GM23248 (cell line): ENCODE measurements around the gene MPZL1.

Experiments
- EZH2 ChIP-seq: fragments of 200-600 bp; sonication (generic); IDR thresholded peaks from 2 replicates; pipeline ENCODE4 v1.6.1; 2018; ENCODE audit warnings: antibody characterized with exemption, mild to moderate bottlenecking; ENCODE audit not compliant: insufficient read depth, poor library complexity, severe bottlenecking
- EZH2phosphoT487 ChIP-seq: fragments of 200-600 bp; sonication (generic); IDR thresholded peaks from 2 replicates; pipeline ENCODE4 v1.6.1; 2018; ENCODE audit warnings: antibody characterized with exemption, moderate library complexity, mild to moderate bottlenecking, low read depth; ENCODE audit not compliant: insufficient read depth

DNA sequence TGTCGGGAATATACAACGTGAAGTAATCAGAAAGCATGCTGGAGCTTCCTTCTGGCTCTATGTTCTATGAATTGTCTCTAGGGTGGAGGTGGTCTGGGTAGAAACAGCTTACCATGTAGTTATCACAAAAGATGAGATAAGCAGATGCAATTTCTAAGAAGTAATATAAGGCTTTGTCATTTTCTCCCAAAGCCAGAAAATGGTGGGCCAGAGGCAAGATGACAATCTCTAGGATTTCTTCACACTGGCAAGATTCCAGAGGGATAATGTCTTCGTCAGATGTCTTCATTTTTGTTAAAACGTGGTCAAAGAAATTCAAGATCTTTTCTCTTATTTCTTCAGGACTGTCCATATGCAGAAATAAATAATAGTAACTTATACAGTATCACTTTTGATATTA lies 114.4 kb downstream of the MPZL1 start:
- TF ChIP-seq EZH2 (no peak), EZH2phosphoT487 (no peak)
